ENCODE measurements around the gene DLAT.

GRCh38 chr11:112082729-112083128, 57.5 kb downstream of the DLAT start:
- TF ChIP-seq CTCF (IDR thresholded peaks at IDR 0.05) (no peak), EP300 (IDR thresholded peaks at IDR 0.05) (no peak)

Measured in tibial nerve (tissue), 4 donors.